T-cell (primary cell): ENCODE data around the gene VPS51. TPM values are rescaled to one million over a fixed set of nuclear protein-coding genes. Genes with fewer than 3 reads are reported as not detected.

Experiments used
- ATAC-seq, 4 experiments: fragments of 200-7000 bp in 3 of 4; fragments of 150-1000 bp in 1 of 4; cut with Tn5 transposase; replicated peaks in 1 of 4; 1 replicate in 3 of 4; 2 replicates in 1 of 4; pipeline ENCODE4 v1.10.0; 2021; ENCODE audit warnings: moderate library complexity in 3 of 4, mild to moderate bottlenecking in 2 of 4, moderate number of reproducible peaks in 1 of 4
- CTCF ChIA-PET, 2 donors: fragments of 300-600 bp; sonication (Branson Sonifier 250); formaldehyde crosslinking; loops; one replicate each; lab custom pipeline; 2022; ENCODE audit warnings: antibody characterized with exemption in 2 of 2; lab: Charles Lee
- POLR2A ChIA-PET, 2 donors: fragments of 300-600 bp; sonication (Branson Sonifier 250); formaldehyde crosslinking; loops; one replicate each; lab custom pipeline; 2022; ENCODE audit warnings: antibody characterized with exemption in 2 of 2; lab: Charles Lee
- DNase-seq, 35 experiments: peaks; one replicate each; pipeline versions ENCODE4 v3.0.0 to v3.0.0-alpha.2; 2013 to 2023
- H3K27ac ChIP-seq: one replicate; pipeline ENCODE4 v1.5.1; 2013; ENCODE audit warnings: low read length
- H3K27me3 ChIP-seq, 2 experiments: replicated peaks in 1 of 2; 1 replicate in 1 of 2; 2 replicates in 1 of 2; pipeline versions ENCODE4 v1.6.1 to v1.7.0; 2013; ENCODE audit warnings: low read length in 1 of 2, mixed read lengths in 1 of 2; ENCODE audit not compliant: control insufficient read depth in 2 of 2, insufficient read depth in 2 of 2; ENCODE audit errors: extremely low read depth in 1 of 2
- H3K36me3 ChIP-seq, 2 donors: 1 replicate in 1 of 2; 2 replicates in 1 of 2; pipeline versions ENCODE4 v1.6.1 to v1.7.0; 2013; ENCODE audit warnings: low read length in 1 of 2; ENCODE audit not compliant: control insufficient read depth in 2 of 2, insufficient read depth in 1 of 2; ENCODE audit errors: extremely low read depth in 1 of 2
- H3K4me1 ChIP-seq, 2 experiments: 1 replicate in 1 of 2; 2 replicates in 1 of 2; pipeline versions ENCODE4 v1.6.1 to v1.7.0; 2013; ENCODE audit warnings: low read length in 2 of 2, mixed read lengths in 1 of 2; ENCODE audit not compliant: insufficient read depth in 2 of 2, control insufficient read depth in 1 of 2; ENCODE audit errors: extremely low read depth in 1 of 2
- H3K4me3 ChIP-seq, 2 donors: 1 replicate in 1 of 2; 2 replicates in 1 of 2; pipeline versions ENCODE4 v1.5.1 to v1.7.0; 2013; ENCODE audit warnings: mild to moderate bottlenecking in 2 of 2, low read length in 1 of 2, moderate library complexity in 1 of 2; ENCODE audit not compliant: control insufficient read depth in 1 of 2; ENCODE audit errors: extremely low read depth in 1 of 2
- H3K9me3 ChIP-seq: 2 replicates; pipeline ENCODE4 v1.7.0; 2013
- H3K27ac Mint-ChIP-seq, 2 donors: one replicate each; pipeline ENCODE4 v1.8.0; 2020 to 2021; ENCODE audit warnings: mild to moderate bottlenecking in 2 of 2, mixed read lengths in 2 of 2
- H3K27me3 Mint-ChIP-seq, 2 donors: one replicate each; pipeline ENCODE4 v1.8.0; 2021 to 2022; ENCODE audit warnings: mixed read lengths in 2 of 2
- H3K36me3 Mint-ChIP-seq: one replicate; pipeline ENCODE4 v1.8.0; 2021; ENCODE audit warnings: mixed read lengths
- H3K4me1 Mint-ChIP-seq, 3 donors: one replicate each; pipeline ENCODE4 v1.8.0; 2020 to 2022; ENCODE audit warnings: mixed read lengths in 3 of 3, mild to moderate bottlenecking in 1 of 3
- H3K4me3 Mint-ChIP-seq, 3 donors: one replicate each; pipeline ENCODE4 v1.8.0; 2020 to 2022; ENCODE audit warnings: mild to moderate bottlenecking in 3 of 3, mixed read lengths in 3 of 3, moderate library complexity in 3 of 3
- H3K9me3 Mint-ChIP-seq, 3 donors: one replicate each; pipeline ENCODE4 v1.8.0; 2020 to 2022; ENCODE audit warnings: mixed read lengths in 3 of 3
- WGBS: methylation state at CpG from one replicate; pipeline ENCODE4 v1.1.5; 2013; ENCODE audit warnings: missing lambda C conversion rate; ENCODE audit not compliant: insufficient coverage; 5-methylcytosine and 5-hydroxymethylcytosine counted together
- total RNA-seq, 35 experiments: library from RNA in 6 of 35; stranded (reverse) in 6 of 35; fragments of 120-200 nt in 1 of 35; gene quantifications; one replicate each; pipeline versions ENCODE4 v1.2.1 to v1.2.4 and lab custom pipeline; 2013 to 2026

VPS51 gene
- total RNA-seq, 5 donors from 2014 or later (not counting 1 experiment from before 2014, with no cell fraction given): 210 to 303 (median 263) TPM

DNA sequence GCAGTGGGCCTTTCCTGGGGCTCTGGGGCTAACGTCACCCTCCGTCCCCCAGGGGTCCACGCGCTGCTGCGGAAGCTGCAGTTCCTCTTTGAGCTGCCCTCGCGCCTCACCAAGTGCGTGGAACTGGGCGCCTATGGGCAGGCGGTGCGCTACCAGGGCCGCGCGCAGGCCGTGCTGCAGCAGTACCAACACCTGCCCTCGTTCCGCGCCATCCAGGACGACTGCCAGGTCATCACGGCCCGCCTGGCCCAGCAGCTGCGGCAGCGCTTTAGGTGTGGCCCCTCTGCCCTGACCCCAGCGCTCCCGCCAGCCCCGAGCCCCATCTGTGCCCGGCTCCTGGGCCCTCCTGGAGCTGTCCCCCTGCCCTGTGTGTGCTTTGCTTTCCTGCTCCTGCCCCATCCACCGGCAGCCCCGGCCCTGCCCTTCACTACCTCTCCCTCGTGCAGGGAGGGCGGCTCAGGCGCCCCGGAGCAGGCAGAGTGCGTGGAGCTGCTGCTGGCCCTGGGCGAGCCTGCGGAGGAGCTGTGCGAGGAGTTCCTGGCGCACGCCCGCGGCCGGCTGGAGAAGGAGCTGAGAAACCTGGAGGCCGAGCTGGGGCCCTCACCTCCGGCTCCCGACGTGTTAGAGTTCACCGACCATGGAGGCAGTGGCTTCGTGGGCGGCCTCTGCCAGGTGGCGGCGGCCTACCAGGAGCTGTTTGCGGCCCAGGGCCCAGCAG lies 11.9 kb downstream of the VPS51 start:
- Histone ChIP-seq H3K27ac (no peak overlapping the region), H3K27me3 (no peaks in the 10 kb centered on the region), H3K36me3 (peaks cover 14 to 45% of the 10 kb centered on the region in 2 donors), H3K9me3 (no peaks in the 10 kb centered on the region), H3K4me1 (peaks cover 3 to 33% of the 10 kb centered on the region in 2 experiments), H3K4me3 (no peak overlapping the region)
- H3K36me3 Mint-ChIP-seq: peaks cover 23% of the 10 kb centered on the region
- peaks cover 34 to 42% (median 39%) of the 10 kb centered on the region in 3 donors for H3K4me1 Mint-ChIP-seq
- DNase-seq: no peak
- POLR2A ChIA-PET: interaction anchor here in 1 of 2 donors (0.6 kb wide), 1 partner anchor 251 kb away, joined by 3 read pairs; no protein-coding TSS in a partner anchor
- H3K27me3 Mint-ChIP-seq: no peaks in the 10 kb centered on the region
- H3K9me3 Mint-ChIP-seq: no peaks in the 10 kb centered on the region
- 96% methylated on average over 52 of the region's 52 CpGs for WGBS
- CTCF ChIA-PET: interaction anchor here in 1 of 2 donors (0.5 kb wide), 1 partner anchor 74 kb away, joined by 6 read pairs; the partner anchor contains the start of gene CAPN1
- no peak for ATAC-seq
- no peak overlapping the region for H3K4me3 Mint-ChIP-seq
- no peak overlapping the region for H3K27ac Mint-ChIP-seq

DNA sequence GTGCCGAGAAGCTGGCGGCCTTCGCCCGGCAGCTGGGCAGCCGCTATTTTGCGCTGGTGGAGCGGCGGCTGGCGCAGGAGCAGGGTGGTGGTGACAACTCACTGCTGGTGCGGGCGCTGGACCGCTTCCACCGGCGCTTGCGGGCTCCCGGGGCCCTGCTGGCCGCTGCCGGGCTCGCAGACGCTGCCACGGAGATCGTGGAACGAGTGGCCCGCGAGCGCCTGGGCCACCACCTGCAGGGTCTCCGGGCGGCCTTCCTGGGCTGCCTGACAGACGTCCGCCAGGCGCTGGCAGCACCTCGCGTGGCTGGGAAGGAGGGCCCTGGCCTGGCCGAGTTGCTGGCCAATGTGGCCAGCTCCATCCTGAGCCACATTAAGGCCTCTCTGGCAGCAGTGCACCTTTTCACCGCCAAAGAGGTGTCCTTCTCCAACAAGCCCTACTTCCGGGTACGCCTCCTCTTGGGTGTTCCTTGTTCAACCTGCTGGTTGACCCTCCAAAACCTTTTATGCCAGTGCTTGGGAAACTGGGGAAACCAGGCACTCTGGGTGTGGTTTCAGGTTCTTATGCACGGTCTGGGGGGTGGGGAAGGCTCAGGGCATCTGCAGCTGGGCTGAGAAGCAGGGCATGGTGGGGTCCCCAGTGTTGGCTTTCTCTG lies 12.6 kb downstream of the VPS51 start:
- Histone ChIP-seq H3K4me1 (peaks cover 8 to 40% of the 10 kb centered on the region in 2 experiments), H3K9me3 (no peaks in the 10 kb centered on the region), H3K27ac (no peak overlapping the region), H3K27me3 (no peaks in the 10 kb centered on the region), H3K36me3 (peaks cover 14 to 41% of the 10 kb centered on the region in 2 donors), H3K4me3 (no peak overlapping the region)
- ATAC-seq: no peak
- WGBS: 94% methylated on average over 38 of the region's 38 CpGs
- no peak for DNase-seq
- Mint-ChIP-seq H3K36me3 (peaks cover 23% of the 10 kb centered on the region), H3K9me3 (no peaks in the 10 kb centered on the region), H3K27me3 (no peaks in the 10 kb centered on the region), H3K4me3 (no peak overlapping the region), H3K4me1 (peaks cover 37 to 45% (median 42%) of the 10 kb centered on the region in 3 donors), H3K27ac (no peak overlapping the region)
- ChIA-PET POLR2A (interaction anchor here in 1 of 2 donors (0.5 kb wide), 1 partner anchor 1160 kb away, joined by 3 read pairs; no protein-coding TSS in a partner anchor), CTCF (interaction anchor here in 1 of 2 donors (0.5 kb wide), 1 partner anchor 73 kb away, joined by 6 read pairs; the partner anchor contains the start of gene CAPN1)

DNA sequence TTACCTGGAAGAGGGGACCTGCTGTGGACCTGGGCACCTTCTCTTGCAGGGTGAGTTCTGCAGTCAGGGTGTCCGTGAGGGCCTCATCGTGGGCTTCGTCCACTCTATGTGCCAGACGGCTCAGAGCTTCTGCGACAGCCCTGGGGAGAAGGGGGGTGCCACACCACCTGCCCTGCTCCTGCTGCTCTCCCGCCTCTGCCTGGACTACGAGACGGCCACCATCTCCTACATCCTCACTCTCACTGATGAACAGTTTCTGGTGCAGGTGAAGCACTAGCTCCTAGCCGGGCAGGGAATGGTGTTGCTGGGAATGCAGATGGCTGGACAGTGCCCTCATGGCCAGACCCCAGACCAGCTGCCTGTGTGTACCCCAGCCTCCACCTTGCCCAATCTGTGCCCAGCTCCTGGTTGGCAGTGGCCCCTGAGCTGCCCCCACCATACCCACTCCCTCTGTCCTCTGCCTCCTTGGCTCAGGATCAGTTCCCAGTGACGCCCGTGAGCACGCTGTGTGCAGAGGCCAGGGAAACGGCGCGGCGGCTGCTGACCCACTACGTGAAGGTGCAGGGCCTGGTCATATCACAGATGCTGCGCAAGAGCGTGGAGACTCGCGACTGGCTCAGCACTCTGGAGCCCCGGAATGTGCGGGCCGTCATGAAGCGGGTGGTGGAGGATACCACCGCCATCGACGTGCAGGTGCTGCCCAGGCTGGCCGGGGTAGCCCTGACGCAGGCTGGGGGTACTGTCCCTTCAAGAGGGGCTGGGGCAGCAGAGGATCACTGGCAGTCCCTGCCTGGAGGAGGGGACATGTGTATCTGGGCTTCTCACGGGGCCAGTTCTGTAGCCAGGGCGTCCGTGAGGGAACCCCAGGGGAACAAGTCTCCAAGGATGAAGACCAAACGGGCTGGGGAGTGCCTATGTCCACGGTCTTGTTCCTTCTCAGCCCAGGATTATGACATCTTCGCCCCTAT lies 13.5 kb downstream of the VPS51 start:
- WGBS: 90% methylated on average over 31 of the region's 36 CpGs
- CTCF ChIA-PET: interaction anchor here in 1 of 2 donors (0.8 to 2.0 kb wide), 3 partner anchors 7 to 26 kb away, joined by 3 to 13 read pairs (median 9); partner anchors contain the start of genes FAU and MRPL49
- Histone ChIP-seq H3K4me3 (no peak overlapping the region), H3K27ac (peak overlapping the region; percentile 67), H3K9me3 (no peaks in the 10 kb centered on the region), H3K36me3 (peaks cover 14 to 41% of the 10 kb centered on the region in 2 donors), H3K4me1 (peaks cover 10 to 44% of the 10 kb centered on the region in 2 experiments), H3K27me3 (no peaks in the 10 kb centered on the region)
- H3K4me1 Mint-ChIP-seq: peaks cover 43 to 46% (median 44%) of the 10 kb centered on the region in 3 donors
- POLR2A ChIA-PET: interaction anchor here in 1 of 2 donors (0.5 kb wide), 1 partner anchor 1159 kb away, joined by 3 read pairs; no protein-coding TSS in a partner anchor
- no peak overlapping the region for H3K4me3 Mint-ChIP-seq
- peaks cover 19% of the 10 kb centered on the region for H3K36me3 Mint-ChIP-seq
- peak overlapping the region; percentile 83 to 88 for H3K27ac Mint-ChIP-seq
- ATAC-seq (no peak), DNase-seq (no peak)
- H3K27me3 Mint-ChIP-seq: no peaks in the 10 kb centered on the region
- no peaks in the 10 kb centered on the region for H3K9me3 Mint-ChIP-seq

DNA sequence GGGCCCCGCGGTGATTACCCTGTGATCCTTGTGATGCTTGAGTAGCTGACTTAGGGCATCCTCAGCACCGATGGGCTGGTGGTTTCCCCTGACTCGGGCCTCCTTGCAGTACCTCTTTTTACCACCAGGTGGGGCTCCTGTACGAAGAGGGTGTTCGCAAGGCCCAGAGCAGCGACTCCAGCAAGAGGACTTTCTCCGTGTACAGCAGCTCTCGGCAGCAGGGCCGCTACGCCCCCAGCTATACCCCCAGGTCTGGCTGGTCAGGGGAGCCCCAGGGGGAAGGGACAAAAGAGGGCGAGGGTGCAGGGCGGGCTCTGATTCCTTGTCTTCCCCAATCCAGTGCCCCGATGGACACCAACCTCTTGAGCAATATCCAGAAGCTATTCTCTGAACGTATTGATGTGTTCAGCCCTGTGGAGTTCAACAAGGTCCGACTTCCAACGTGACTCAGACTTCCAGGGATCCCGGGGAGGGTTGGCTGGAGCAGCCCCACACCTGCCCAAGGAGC lies 14.4 kb downstream of the VPS51 start:
- Histone ChIP-seq H3K27ac (peak overlapping the region; percentile 67), H3K4me3 (no peak overlapping the region), H3K4me1 (peaks cover 10 to 51% of the 10 kb centered on the region in 2 experiments), H3K27me3 (no peaks in the 10 kb centered on the region), H3K36me3 (peaks cover 14 to 41% of the 10 kb centered on the region in 2 donors), H3K9me3 (no peaks in the 10 kb centered on the region)
- Mint-ChIP-seq H3K36me3 (peaks cover 15% of the 10 kb centered on the region), H3K27ac (peak overlapping the region; percentile 83 to 88), H3K27me3 (no peaks in the 10 kb centered on the region), H3K9me3 (no peaks in the 10 kb centered on the region), H3K4me1 (peaks cover 41 to 44% (median 44%) of the 10 kb centered on the region in 3 donors), H3K4me3 (peak overlapping the region in 2 of 3 donors; percentile 37 to 100)
- ATAC-seq (peak; percentile 32 to 56 (median 42)), DNase-seq (peak; percentile 82 to 98 (median 94))
- ChIA-PET POLR2A (interaction anchor here in 1 of 2 donors (0.7 kb wide), 1 partner anchor 25 kb away, joined by 4 read pairs; no protein-coding TSS in a partner anchor), CTCF (interaction anchor here (0.5 to 2.0 kb wide), 9 partner anchors 8 to 707 kb away, joined by 3 to 13 read pairs (median 3); partner anchors contain the start of genes FAU (in 1 of the 2) and MRPL49 (in 1 of the 2))
- 4% methylated on average over 7 of the region's 18 CpGs for WGBS

DNA sequence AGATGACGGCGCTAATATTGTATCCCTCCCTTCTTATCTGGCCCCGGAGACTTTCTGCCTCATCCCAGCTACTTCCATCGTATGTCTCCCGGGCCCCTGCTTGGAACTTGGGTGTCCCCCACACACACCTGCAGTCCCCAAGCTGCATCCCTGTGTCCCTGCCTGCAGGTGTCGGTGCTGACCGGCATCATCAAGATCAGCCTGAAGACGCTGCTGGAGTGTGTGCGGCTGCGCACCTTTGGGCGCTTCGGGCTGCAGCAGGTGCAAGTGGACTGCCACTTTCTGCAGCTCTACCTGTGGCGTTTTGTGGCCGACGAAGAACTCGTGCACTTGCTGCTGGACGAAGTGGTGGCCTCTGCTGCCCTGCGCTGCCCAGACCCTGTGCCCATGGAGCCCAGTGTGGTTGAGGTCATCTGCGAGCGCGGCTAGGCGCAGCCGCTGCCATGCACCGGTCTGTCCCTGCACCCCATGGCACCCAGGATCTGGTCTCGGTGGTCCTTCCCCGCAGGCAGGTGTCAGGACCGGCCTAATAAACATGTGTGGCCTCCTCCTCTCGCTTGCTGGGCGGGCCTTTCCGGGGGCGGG lies 15.2 kb downstream of the VPS51 start:
- ATAC-seq (no peak), DNase-seq (no peak)
- Histone ChIP-seq H3K27me3 (no peaks in the 10 kb centered on the region), H3K27ac (peak overlapping the region; percentile 60), H3K36me3 (peaks cover 9 to 40% of the 10 kb centered on the region in 2 donors), H3K4me1 (peaks cover 13 to 60% of the 10 kb centered on the region in 2 experiments), H3K4me3 (peak overlapping the region; percentile 65 to 85), H3K9me3 (no peaks in the 10 kb centered on the region)
- no peaks in the 10 kb centered on the region for H3K9me3 Mint-ChIP-seq
- H3K4me3 Mint-ChIP-seq: peak overlapping the region; percentile 84 to 100 (median 87)
- H3K27me3 Mint-ChIP-seq: no peaks in the 10 kb centered on the region
- CTCF ChIA-PET: interaction anchor here (0.6 to 2.0 kb wide), 11 partner anchors 11 to 763 kb away, joined by 3 to 13 read pairs (median 3); partner anchors contain the start of genes FAU (in 1 of the 2) and MRPL49 (in 1 of the 2)
- H3K36me3 Mint-ChIP-seq: peaks cover 7% of the 10 kb centered on the region
- peaks cover 36 to 51% (median 44%) of the 10 kb centered on the region in 3 donors for H3K4me1 Mint-ChIP-seq
- peak overlapping the region; percentile 83 to 88 for H3K27ac Mint-ChIP-seq
- POLR2A ChIA-PET: interaction anchor here (0.6 to 1.6 kb wide), 3 partner anchors 10 to 339 kb away, joined by 3 to 7 read pairs (median 5); partner anchors contain the start of genes FAU (in 1 of the 2), MRPL49 (in 1 of the 2) and SF1 (in 1 of the 2)
- 69% methylated on average over 31 of the region's 31 CpGs for WGBS
